Stimulated activated naive CD4-positive, alpha-beta T cell treated with Interleukin-2 at 50 U/mL for 16 hours (primary cell): Measurements from ENCODE around the gene NCAPG.
"Not testable (repeated sequence)": the region's sequence is repeated elsewhere in the genome, so short reads cannot be mapped to it uniquely, and the experiment has no call there.

ENCODE experiments used
- DNase-seq: peaks from one replicate; lab custom pipeline; 2025; lab: John Stamatoyannopoulos, UW

The NCAPG gene

GRCh38 chr4:17797808-17798207, 13.0 kb upstream of the NCAPG start:
- no peak for DNase-seq

DNA sequence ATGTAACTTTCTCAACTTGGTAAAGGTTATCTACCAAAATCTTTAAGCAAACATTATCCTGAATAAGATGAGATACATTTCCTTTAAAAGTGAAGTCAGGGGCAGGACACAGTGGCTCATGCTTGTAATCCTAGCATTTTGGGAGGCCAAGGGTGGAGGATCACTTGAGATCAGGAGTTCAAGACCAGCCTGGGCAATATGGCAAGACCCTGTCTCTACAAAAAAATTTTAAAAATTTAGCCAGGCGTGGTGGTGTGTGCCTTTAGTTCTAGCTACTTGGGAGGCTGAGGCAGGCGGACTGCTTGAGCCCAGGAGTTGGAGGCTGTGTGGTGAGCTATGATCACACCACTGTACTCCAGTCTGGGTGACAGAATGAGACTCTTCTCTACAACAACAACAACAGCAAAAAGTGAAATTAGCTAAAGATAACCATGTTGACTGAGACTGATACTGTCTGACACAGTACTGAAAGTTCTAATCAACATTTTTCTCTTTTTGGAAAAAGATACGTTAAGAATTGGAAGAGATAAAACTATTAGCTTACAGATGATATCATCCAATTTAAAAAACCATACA, 5.1 kb upstream of the NCAPG start:
- no peak for DNase-seq

DNA sequence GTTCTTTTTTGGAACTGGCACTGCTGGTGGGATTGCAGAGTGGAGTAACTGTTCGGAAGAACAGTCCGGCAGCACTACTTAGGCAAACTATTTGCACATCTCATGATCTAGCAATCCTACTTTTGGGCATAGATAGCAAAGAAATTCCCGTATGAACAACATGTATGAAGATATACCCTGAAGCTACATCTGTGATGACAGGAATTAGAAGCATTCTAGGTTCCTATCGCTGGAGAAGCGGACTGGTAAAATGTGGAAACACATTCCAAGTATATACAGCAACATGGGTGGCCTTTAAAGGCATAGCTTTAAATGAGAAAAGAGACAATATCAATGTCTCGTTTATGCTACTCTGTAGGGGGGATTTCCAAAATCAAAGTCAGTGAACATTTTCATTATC, 3.3 kb upstream of the NCAPG start:
- DNase-seq, result no peak

DNA sequence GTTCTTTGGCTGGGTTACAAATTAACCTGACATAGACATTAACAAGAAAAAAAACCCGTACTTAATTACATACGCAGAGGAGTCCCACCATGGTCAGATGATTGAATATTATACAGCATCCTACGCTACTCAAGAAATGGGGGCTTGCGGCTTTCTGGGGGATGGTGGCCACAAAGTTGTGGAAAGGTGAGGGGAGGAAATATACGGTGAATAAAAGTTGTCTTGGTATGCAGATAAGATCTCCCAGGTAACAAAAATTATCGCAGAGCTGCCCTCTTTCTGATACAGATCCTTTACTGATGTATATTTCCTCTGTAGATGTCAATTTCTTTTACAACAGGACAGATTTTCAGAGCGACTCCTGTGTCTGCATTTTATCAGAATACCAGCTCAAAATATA, 1.1 kb upstream of the NCAPG start:
- DNase-seq, result no peak

DNA sequence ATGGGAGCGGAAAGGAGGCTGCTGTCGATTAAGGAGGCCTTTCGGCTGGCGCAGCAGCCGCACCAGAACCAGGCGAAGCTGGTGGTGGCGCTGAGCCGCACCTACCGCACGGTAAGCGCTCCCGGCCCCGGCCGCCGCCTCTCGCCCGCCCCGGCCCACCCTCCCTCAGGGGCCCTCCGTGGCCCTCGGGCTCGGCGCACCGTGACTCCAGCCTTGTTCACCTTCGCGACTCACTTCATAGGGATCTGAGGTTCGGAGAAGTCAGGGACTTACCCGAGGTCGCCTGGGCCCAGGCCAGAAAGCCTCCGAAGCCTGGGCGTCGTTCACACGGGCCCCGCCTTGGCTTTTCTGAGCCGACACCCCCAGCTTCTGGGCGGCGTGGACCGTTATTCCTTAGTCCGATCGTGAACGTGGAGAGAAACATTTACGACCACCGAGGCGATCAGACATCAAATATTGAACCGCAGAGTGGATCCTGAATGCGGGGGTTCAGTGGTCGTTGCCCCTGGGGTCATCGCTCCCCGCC, 362 bp downstream of the NCAPG start:
- no peak for DNase-seq

- DNase-seq, result no peak
Measured at GRCh38 chr4:17812125-17812524, 1.3 kb downstream of the NCAPG start.

GRCh38 chr4:17812801-17813200, 2.0 kb downstream of the NCAPG start:
- no peak for DNase-seq

DNA sequence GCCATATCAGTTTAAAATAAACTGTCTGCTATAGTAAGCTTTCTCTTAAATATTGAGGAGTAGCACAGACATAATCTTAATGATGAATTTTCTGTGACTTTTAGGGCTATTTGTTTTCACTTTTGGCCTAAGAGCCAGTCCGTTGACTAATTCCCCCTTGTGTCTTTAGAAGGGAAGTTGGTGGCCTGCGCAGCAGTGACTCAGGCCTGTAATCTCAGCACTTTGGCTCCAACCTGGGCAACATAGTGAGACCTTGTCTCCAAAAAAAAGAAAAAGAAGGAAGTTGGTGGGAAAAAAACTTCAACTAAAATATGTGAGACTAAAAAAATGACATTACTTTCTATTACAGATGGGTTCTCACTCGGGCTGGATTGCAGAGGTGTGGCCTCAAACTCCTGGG, 3.4 kb downstream of the NCAPG start:
- no peak for DNase-seq

DNA sequence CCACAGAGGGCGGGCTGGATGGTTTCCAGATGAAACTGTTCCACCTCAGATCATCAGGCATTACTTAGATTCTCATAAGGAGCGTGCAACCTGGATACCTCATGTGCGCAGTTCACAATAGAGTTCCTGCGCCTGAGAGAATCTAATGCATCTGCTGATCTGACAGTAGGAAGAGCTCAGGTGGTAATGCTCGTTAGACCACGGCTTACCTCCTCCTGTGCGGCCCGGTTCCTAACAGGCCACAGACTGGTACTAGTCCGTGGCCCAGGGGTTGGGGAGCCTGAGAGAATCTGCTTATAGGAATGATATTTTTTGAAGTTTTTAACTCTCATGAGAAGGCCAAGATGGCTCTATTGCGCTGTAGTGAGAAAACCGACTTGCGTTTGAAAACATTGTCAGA, 5.4 kb downstream of the NCAPG start:
- no peak for DNase-seq

DNA sequence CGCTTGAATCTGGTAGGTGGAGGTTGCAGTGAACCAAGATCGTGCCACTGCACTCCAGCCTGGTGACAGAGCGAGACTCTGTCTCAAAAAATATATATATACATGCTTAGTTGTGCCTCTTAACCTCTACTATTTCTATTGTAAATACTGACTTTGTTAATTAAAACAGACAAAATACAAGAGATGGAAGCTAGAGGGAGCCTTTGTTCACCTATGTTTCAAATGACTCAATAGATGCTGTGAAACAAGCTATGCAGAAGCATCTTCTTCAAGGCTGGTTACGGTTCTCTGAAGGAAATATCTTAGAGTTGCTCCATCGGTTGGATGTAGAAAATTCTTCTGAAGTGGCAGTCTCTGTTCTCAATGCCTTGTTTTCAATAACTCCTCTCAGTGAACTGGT, 6.2 kb downstream of the NCAPG start:
- DNase-seq, result no peak

- no peak for DNase-seq
Measured at GRCh38 chr4:17823871-17824669, 13.3 kb downstream of the NCAPG start.

- DNase-seq, result no peak
Measured at GRCh38 chr4:17846266-17846665, 35.5 kb downstream of the NCAPG start.

DNA sequence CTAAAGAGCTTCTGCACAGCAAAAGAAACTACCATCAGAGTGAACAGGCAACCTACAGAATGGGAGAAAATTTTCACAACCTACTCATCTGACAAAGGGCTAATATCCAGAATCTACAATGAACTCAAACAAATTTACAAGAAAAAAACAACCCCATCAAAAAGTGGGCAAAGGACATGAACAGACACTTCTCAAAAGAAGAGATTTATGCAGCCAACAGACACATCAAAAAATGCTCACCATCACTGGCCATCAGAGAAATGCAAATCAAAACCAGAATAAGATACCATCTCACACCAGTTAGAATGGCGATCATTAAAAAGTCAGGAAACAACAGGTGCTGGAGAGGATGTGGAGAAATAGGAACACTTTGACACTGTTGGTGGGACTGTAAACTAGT, 39.5 kb downstream of the NCAPG start:
- DNase-seq, result not testable (repeated sequence)

DNA sequence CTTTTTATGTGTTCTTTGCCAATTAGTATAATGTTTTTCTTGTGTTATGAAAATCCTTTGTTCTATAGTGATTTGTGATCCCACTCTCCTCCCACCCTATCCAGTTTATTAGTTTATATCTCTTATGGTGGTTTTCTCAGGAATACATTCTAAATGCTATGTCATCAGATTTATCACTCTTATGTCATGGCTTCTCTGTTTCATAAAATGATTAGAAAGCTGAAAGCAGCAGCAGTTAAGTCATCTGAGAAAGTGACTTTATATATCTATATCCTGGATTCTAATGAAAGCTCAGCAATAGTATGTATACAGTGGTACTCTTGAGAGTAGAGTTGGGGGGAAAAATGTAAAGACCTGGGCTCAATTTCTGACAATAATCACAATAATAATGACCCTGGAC, 41.2 kb downstream of the NCAPG start:
- no peak for DNase-seq

- DNase-seq, result no peak
Measured at GRCh38 chr4:17854036-17854435, 43.3 kb downstream of the NCAPG start.

- no peak for DNase-seq
Measured at GRCh38 chr4:17859793-17860406, 49.1 kb downstream of the NCAPG start.

DNA sequence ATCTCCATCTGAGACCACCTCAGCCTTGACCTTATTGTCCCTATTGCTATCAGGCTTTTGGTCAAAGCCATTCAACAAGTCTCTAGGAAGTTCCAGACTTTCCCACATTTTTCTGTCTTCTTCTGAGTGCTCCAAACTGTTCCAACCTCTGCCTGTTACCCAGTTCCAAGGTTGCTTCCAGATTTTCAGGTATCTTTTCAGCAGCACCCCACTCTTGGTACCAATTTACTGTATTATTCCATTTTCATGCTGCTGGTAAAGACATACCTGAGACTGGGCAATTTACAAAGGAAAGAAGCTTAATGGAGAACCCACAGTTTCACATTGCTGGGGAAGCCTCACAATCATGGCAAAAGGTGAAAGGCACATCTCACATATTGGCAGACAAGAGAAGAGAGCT, 51.1 kb downstream of the NCAPG start:
- not testable (repeated sequence) for DNase-seq

GRCh38 chr4:17865866-17866363, 55.1 kb downstream of the NCAPG start:
- no peak for DNase-seq

GRCh38 chr4:17866810-17867209, 56.0 kb downstream of the NCAPG start:
- DNase-seq, result no peak

DNA sequence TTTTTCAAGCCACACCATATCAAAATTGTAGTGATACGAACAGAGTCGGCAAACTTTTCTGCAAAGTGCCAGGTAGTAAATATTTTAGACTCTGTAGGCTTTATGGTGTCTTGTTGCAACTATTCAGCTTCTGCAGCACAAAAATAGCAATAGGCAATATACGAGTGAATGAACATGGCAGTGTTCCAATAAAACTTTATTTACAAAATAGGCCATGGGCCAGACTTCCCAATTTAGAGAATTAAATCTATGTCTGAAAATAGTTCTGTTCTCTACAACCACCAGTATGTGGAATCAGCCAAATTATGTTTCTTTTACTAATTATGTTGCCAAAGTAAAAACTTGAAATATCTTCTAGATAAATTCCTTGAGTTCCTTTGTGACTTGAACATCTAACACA, 56.5 kb downstream of the NCAPG start:
- no peak for DNase-seq

GRCh38 chr4:17869327-17869726, 58.5 kb downstream of the NCAPG start:
- DNase-seq, result no peak

DNA sequence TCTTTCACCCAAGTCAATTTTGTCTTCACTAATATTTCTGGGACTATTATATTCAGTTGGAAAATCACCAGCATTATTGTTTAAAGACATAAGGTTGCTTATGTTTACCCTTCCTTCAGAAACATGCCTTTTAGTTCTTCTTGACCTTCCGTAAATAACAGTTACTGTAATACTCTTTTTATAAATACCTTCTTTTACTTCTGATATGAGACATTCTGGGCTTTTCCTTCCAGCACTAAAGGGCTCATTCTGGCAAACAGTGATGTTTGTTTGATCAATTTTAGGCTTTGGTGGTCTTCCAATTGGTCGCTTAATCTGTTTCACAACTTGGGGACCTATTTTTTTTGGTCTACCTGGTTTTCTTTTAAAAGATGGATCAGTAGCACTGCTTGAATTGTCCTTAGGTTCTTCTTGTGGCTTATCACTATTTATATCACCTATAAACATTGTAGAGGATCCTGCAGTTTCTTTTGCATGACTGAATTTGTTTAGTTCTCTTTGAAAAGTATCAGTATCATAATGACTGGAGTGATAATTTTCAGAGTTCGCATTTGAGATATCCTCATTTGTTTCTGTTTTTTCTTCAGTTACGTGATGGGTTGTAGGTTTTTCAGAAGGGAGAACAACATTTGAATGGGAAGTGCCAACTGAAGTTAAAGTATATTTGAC, 64.8 kb downstream of the NCAPG start:
- DNase-seq, result no peak

DNA sequence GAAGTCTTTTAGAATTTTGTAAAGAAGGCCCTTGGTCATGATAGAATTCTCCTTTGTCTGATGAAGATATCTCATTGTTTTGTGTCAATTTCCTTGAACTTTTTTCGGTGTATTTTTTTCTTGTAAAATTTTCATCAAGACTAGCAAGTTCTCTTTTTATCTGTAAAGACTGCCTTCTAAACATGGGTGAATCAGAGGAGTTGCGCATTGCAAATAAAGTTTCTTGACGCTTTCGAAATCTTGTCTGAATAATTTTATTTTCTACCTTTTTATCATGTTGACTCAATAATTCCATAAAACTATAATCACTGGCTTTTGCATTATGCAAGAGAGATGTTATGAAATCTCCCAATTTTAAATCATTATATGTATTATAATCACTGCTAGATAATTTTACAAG, 66.2 kb downstream of the NCAPG start:
- DNase-seq, result no peak
